Measurements from ENCODE around the gene KCNQ5. TPM values are rescaled to one million over a fixed set of nuclear protein-coding genes. Genes with fewer than 3 reads are reported as not detected.

KCNQ5 gene
- total RNA-seq, 1 experiment from 2014 or later, result 17.8 TPM

GRCh38 chr6:72647489-72647888 is 25.6 kb downstream of the KCNQ5 start:
- H3K4me3 ChIP-seq (ENCODE audit: low read depth, low read length, poor library complexity, severe bottlenecking), result no peak overlapping the region
- POLR2A ChIA-PET (ENCODE audit: low non-redundant PET), result no interaction called here
- no peaks in the 10 kb centered on the region for H3K27me3 ChIP-seq (replicated peaks; ENCODE audit: insufficient read depth, low read depth, low read length, poor library complexity)
- H3K9me3 ChIP-seq (ENCODE audit: low read depth, low read length, poor library complexity, severe bottlenecking), result no peaks in the 10 kb centered on the region
- DNase-seq (ENCODE audit: low spot score), result no peak
- BruUV-seq (replicated peaks), result no TSS peak
- H3K36me3 ChIP-seq (ENCODE audit: insufficient read depth, low read length, poor library complexity, severe bottlenecking), result no peaks in the 10 kb centered on the region
- TF ChIP-seq CTCF (conservative IDR thresholded peaks at IDR 0.05; ENCODE audit: low read depth, low read length) (no peak), EZH2 (IDR thresholded peaks at IDR 0.05; ENCODE audit: borderline replicate concordance, low read depth, low read length, poor library complexity, severe bottlenecking) (no peak)
- no peak overlapping the region for H3K27ac ChIP-seq (ENCODE audit: low read depth, low read length, poor library complexity, severe bottlenecking)
- CTCF ChIA-PET, result no interaction called here
- peaks cover 29% of the 10 kb centered on the region for H3K4me1 ChIP-seq (ENCODE audit: insufficient read depth, low read length, poor library complexity, severe bottlenecking)
- intact Hi-C loops (cut with micrococcal nuclease; ENCODE audit: unreplicated experiment), result no loop called here

- no peak for DNase-seq (ENCODE audit: low spot score)
- intact Hi-C loops (cut with micrococcal nuclease; ENCODE audit: unreplicated experiment), result no loop called here
- Histone ChIP-seq H3K36me3 (ENCODE audit: insufficient read depth, low read length, poor library complexity, severe bottlenecking) (no peaks in the 10 kb centered on the region), H3K9me3 (ENCODE audit: low read depth, low read length, poor library complexity, severe bottlenecking) (no peaks in the 10 kb centered on the region), H3K4me3 (ENCODE audit: low read depth, low read length, poor library complexity, severe bottlenecking) (no peak overlapping the region), H3K27me3 (replicated peaks; ENCODE audit: insufficient read depth, low read depth, low read length, poor library complexity) (no peaks in the 10 kb centered on the region), H3K27ac (ENCODE audit: low read depth, low read length, poor library complexity, severe bottlenecking) (peak overlapping the region; percentile 6), H3K4me1 (ENCODE audit: insufficient read depth, low read length, poor library complexity, severe bottlenecking) (peaks cover 37% of the 10 kb centered on the region)
- no TSS peak for BruUV-seq (replicated peaks)
- TF ChIP-seq EZH2 (IDR thresholded peaks at IDR 0.05; ENCODE audit: borderline replicate concordance, low read depth, low read length, poor library complexity, severe bottlenecking) (no peak), CTCF (conservative IDR thresholded peaks at IDR 0.05; ENCODE audit: low read depth, low read length) (no peak)
- POLR2A ChIA-PET (ENCODE audit: low non-redundant PET), result interaction anchor here (0.6 kb wide), 1 partner anchor 636 kb away, joined by 3 read pairs; no protein-coding TSS in a partner anchor
- CTCF ChIA-PET, result no interaction called here
Observed at GRCh38 chr6:72649032-72649984, 27.4 kb downstream of the KCNQ5 start.

GRCh38 chr6:72650081-72650745 is 28.3 kb downstream of the KCNQ5 start:
- no peaks in the 10 kb centered on the region for H3K36me3 ChIP-seq (ENCODE audit: insufficient read depth, low read length, poor library complexity, severe bottlenecking)
- H3K27ac ChIP-seq (ENCODE audit: low read depth, low read length, poor library complexity, severe bottlenecking), result peak overlapping the region; percentile 6
- CTCF ChIA-PET, result no interaction called here
- H3K4me1 ChIP-seq (ENCODE audit: insufficient read depth, low read length, poor library complexity, severe bottlenecking), result peaks cover 37% of the 10 kb centered on the region
- no peak for DNase-seq (ENCODE audit: low spot score)
- no peaks in the 10 kb centered on the region for H3K27me3 ChIP-seq (replicated peaks; ENCODE audit: insufficient read depth, low read depth, low read length, poor library complexity)
- H3K9me3 ChIP-seq (ENCODE audit: low read depth, low read length, poor library complexity, severe bottlenecking), result no peaks in the 10 kb centered on the region
- intact Hi-C loops (cut with micrococcal nuclease; ENCODE audit: unreplicated experiment), result no loop called here
- no TSS peak for BruUV-seq (replicated peaks)
- POLR2A ChIA-PET (ENCODE audit: low non-redundant PET), result no interaction called here
- TF ChIP-seq CTCF (conservative IDR thresholded peaks at IDR 0.05; ENCODE audit: low read depth, low read length) (no peak), EZH2 (IDR thresholded peaks at IDR 0.05; ENCODE audit: borderline replicate concordance, low read depth, low read length, poor library complexity, severe bottlenecking) (no peak)
- no peak overlapping the region for H3K4me3 ChIP-seq (ENCODE audit: low read depth, low read length, poor library complexity, severe bottlenecking)
